Measurements from ENCODE around the gene OR2T10.
"Not testable (repeated sequence)": the region's sequence is repeated elsewhere in the genome, so short reads cannot be mapped to it uniquely, and the experiment has no call there.

DNA sequence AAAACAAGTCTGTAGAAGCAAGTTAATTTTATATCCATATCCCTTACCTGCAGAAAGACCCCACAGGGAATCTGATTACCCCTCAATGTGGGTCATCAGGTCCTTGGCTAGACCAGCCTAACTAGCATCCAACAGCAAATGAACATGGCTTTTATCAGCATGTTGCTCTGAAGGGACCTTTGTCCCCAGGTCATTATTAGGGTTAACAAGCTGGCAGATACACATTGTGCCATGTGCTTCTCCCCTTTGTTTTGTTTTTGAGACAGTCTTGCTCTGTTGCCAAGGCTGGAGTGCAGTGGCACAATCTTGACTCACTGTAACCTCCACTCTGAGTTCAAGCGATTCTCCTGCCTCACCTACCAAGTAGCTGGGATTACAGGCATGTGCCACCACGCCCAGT lies 37.5 kb upstream of the OR2T10 start, which contains the start of gene OR2T11:
- TF ChIP-seq, protein P1, sequence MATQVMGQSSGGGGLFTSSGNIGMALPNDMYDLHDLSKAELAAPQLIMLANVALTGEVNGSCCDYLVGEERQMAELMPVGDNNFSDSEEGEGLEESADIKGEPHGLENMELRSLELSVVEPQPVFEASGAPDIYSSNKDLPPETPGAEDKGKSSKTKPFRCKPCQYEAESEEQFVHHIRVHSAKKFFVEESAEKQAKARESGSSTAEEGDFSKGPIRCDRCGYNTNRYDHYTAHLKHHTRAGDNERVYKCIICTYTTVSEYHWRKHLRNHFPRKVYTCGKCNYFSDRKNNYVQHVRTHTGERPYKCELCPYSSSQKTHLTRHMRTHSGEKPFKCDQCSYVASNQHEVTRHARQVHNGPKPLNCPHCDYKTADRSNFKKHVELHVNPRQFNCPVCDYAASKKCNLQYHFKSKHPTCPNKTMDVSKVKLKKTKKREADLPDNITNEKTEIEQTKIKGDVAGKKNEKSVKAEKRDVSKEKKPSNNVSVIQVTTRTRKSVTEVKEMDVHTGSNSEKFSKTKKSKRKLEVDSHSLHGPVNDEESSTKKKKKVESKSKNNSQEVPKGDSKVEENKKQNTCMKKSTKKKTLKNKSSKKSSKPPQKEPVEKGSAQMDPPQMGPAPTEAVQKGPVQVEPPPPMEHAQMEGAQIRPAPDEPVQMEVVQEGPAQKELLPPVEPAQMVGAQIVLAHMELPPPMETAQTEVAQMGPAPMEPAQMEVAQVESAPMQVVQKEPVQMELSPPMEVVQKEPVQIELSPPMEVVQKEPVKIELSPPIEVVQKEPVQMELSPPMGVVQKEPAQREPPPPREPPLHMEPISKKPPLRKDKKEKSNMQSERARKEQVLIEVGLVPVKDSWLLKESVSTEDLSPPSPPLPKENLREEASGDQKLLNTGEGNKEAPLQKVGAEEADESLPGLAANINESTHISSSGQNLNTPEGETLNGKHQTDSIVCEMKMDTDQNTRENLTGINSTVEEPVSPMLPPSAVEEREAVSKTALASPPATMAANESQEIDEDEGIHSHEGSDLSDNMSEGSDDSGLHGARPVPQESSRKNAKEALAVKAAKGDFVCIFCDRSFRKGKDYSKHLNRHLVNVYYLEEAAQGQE (IDR thresholded peaks at IDR 0.05; ENCODE audit: insufficient read depth in 1 of 2, low read depth in 2 of 2, low read length in 2 of 2): not testable (repeated sequence)
- not testable (repeated sequence) for TF ChIP-seq TAF1, SIN3A (IDR thresholded peaks at IDR 0.05; ENCODE audit: borderline replicate concordance, insufficient read depth, low read length)

Measured in PFSK-1 (cell line).